Pancreas (tissue), 10 donors: ENCODE measurements around the gene HAGHL. TPM values are rescaled to one million over a fixed set of nuclear protein-coding genes. Genes with fewer than 3 reads are reported as not detected.
A peak's percentile ranks its signal among the peaks of the same experiment; 100 is the strongest.

Experiments
- ATAC-seq, 4 donors: fragments of 200-7000 bp; cut with Tn5 transposase; one replicate each; pipeline versions ENCODE4 v1.8.0 to v1.9.1; 2020; ENCODE audit warnings: mild to moderate bottlenecking in 4 of 4, moderate library complexity in 4 of 4
- DNase-seq, 6 donors: peaks; one replicate each; pipeline ENCODE4 v3.0.0-alpha.2; 2020
- FAIRE-seq: peaks from 2 replicates; lab custom pipeline; 2012; peaks lifted over from hg19 to GRCh38; lab: Jason Lieb, UNC
- H3K27ac ChIP-seq, 4 donors: fragments of 200-600 bp; sonication (generic); 1 replicate in 3 of 4; 2 replicates in 1 of 4; pipeline versions ENCODE4 v1.5.0 to v1.8.0; 2020
- H3K27me3 ChIP-seq, 4 donors: fragments of 200-600 bp; one replicate each; pipeline ENCODE4 v1.8.0; 2021
- H3K36me3 ChIP-seq, 3 donors: fragments of 200-600 bp; sonication (generic) in 1 of 3; one replicate each; pipeline versions ENCODE4 v1.5.0 to v1.8.0; 2020 to 2021
- H3K4me1 ChIP-seq, 3 donors: fragments of 200-600 bp; one replicate each; pipeline ENCODE4 v1.8.0; 2021
- H3K4me3 ChIP-seq, 4 donors: fragments of 200-600 bp; sonication (generic) in 2 of 4; one replicate each; pipeline versions ENCODE4 v1.5.0 to v1.8.0; 2020 to 2021
- H3K9me3 ChIP-seq, 4 donors: fragments of 200-600 bp; one replicate each; pipeline ENCODE4 v1.8.0; 2021
- WGBS, 2 donors: extraction: QIAGEN DNeasy Blood & Tissue Kit; methylation state at CpG; one replicate each; pipeline ENCODE4 v1.1.7; 2013; 5-methylcytosine and 5-hydroxymethylcytosine counted together
- intact Hi-C, 3 donors: fragments of 100-400 bp; cut with DNase I; formaldehyde crosslinking; loops; one replicate each; pipeline versions ENCODE4 v1.11.1 to v1.14.2; 2022
- polyA plus RNA-seq, 2 donors: library from polyadenylated mRNA; stranded (reverse); fragments of 200-250 nt; gene quantifications; one replicate each; pipeline ENCODE4 v1.2.3, GENCODE V29; 2013
- total RNA-seq, 6 donors: library from RNA; stranded (reverse); fragmentation: NEBNext Ultra II Directional in 4 of 6; extraction: Animal tissue kit (Norgen Biotek cat#: 25700) in 4 of 6; gene quantifications; one replicate each; pipeline versions ENCODE4 v1.2.1 to v1.2.4, GENCODE V29; 2021 to 2023
- TF ChIP-seq, protein P1 (sequence below), 4 donors: fragments of 200-600 bp; sonication (generic) in 3 of 4; IDR thresholded peaks; one replicate each; pipeline versions ENCODE4 v1.5.0 to v1.8.0; 2021; ENCODE audit warnings: antibody characterized with exemption in 4 of 4
- donor health status: healthy with polysubstance abuse.
- donor health status: DM: no; HTN: no; CAD: no; lungs with moderate emphysema.
- donor health status: DM: no; HTN: no; CAD: no.
- donor health status: control.
- donor health status: control.
- donor health status: Bipolar disorder and iron deficiency.
- donor health status: DM: yes; HTN: yes; CAD: no.
- donor health status: DM: no; HTN: no; CAD: no.
- donor health status: DM: no; HTN: no; CAD: no.
- donor health status: DM: yes; HTN: yes; CAD: no.

The HAGHL gene
- total and polyA plus RNA-seq, 8 donors = 0.47 to 17.5 (median 1.6) TPM

DNA sequence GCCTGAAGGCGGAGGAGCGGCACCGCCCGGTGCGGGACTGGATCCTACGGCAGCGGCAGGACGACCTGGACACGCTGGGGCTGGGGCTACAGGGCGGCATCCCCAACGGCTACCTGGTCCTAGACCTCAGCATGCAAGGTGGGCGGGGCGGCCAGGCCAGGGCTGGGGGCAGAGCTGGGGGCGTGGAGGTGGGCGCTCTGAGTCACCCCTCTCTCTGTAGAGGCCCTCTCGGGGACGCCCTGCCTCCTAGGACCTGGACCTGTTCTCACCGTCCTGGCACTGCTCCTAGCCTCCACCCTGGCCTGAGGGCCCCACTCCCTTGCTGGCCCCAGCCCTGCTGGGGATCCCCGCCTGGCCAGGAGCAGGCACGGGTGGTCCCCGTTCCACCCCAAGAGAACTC, 41.5 kb downstream of the HAGHL start:
- H3K27me3 ChIP-seq = no peaks in the 10 kb centered on the region
- H3K9me3 ChIP-seq = no peaks in the 10 kb centered on the region
- H3K27ac ChIP-seq = no peak overlapping the region
- H3K4me1 ChIP-seq = no peaks in the 10 kb centered on the region
- peak in 2 of 6 donors; percentile 26 to 81 for DNase-seq
- H3K36me3 ChIP-seq = no peaks in the 10 kb centered on the region
- ATAC-seq = no peak
- intact Hi-C loops = no loop called here
- FAIRE-seq = no peak
- no peak overlapping the region for H3K4me3 ChIP-seq
- TF ChIP-seq, protein P1, sequence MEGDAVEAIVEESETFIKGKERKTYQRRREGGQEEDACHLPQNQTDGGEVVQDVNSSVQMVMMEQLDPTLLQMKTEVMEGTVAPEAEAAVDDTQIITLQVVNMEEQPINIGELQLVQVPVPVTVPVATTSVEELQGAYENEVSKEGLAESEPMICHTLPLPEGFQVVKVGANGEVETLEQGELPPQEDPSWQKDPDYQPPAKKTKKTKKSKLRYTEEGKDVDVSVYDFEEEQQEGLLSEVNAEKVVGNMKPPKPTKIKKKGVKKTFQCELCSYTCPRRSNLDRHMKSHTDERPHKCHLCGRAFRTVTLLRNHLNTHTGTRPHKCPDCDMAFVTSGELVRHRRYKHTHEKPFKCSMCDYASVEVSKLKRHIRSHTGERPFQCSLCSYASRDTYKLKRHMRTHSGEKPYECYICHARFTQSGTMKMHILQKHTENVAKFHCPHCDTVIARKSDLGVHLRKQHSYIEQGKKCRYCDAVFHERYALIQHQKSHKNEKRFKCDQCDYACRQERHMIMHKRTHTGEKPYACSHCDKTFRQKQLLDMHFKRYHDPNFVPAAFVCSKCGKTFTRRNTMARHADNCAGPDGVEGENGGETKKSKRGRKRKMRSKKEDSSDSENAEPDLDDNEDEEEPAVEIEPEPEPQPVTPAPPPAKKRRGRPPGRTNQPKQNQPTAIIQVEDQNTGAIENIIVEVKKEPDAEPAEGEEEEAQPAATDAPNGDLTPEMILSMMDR (IDR thresholded peaks at IDR 0.05) = no peak
- WGBS, 2 donors = 48 to 73% methylated on average over 21 of the region's 21 CpGs

DNA sequence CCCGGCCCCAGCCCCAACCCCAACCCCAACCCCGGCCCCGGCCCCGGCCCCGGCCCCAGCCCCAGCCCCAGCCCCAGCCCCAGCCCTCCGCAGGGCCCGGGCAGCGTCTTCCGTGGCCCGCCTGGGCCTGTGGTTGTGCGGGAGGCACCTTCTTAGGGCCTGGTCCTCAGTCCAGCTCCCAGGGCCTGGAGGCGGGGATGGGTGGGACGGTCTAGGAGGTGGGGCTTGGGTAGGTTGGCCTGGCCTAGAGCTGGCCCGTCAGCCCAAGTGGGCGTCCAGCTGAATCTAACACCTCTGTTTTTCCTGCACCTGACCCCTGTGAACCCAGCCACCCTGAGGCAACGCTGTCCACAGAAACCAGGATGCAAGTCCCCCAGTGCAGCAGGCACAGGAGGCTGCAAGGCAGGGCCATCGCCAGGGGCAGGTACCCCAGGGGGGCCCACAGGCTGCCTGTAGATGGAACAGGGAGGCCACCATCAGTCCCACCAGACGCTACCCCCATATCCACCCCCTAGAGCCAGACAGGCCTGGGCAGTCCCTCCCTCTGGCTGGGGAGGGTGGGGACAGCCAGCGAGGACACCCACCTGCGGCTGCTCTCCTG, 42.4 kb downstream of the HAGHL start:
- TF ChIP-seq, protein P1 (IDR thresholded peaks at IDR 0.05) = no peak
- FAIRE-seq = no peak
- Histone ChIP-seq H3K4me1 (no peaks in the 10 kb centered on the region), H3K4me3 (no peak overlapping the region), H3K27me3 (no peaks in the 10 kb centered on the region), H3K9me3 (no peaks in the 10 kb centered on the region), H3K27ac (no peak overlapping the region), H3K36me3 (no peaks in the 10 kb centered on the region)
- ATAC-seq = no peak
- peak in 1 of 6 donors; percentile 66 for DNase-seq
- intact Hi-C loops = no loop called here
- WGBS, 2 donors = 41 to 66% methylated on average over 19 to 20 of the region's 20 CpGs

DNA sequence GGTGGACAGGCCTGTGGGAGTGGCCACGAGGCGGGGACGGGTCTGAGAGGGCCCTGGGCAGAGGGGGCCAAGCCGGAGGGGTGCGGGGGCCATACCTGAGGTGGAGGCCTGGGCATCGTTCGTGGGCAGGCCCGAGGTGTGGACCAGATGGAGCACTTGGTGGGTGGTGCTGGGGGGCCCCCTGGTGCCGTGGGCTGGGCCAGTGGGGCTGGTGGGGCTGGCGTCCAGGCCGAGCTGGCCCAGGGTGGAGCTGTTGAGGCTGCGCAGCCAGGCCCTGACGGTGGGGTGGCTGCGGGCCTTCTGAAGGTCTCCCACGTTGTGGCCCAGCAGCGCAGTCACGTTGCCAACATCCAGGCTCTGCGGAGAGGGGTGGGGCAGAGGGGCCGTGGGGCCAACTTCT, 43.0 kb downstream of the HAGHL start:
- H3K27ac ChIP-seq = no peak overlapping the region
- H3K4me1 ChIP-seq = no peaks in the 10 kb centered on the region
- H3K36me3 ChIP-seq = no peaks in the 10 kb centered on the region
- DNase-seq (peak in 1 of 6 donors; percentile 76), FAIRE-seq (no peak), ATAC-seq (no peak)
- intact Hi-C loops = no loop called here
- no peak overlapping the region for H3K4me3 ChIP-seq
- TF ChIP-seq, protein P1 (IDR thresholded peaks at IDR 0.05) = no peak
- no peaks in the 10 kb centered on the region for H3K9me3 ChIP-seq
- H3K27me3 ChIP-seq = no peaks in the 10 kb centered on the region
- 67 to 69% methylated on average over 18 to 19 of the region's 19 CpGs for WGBS, 2 donors

DNA sequence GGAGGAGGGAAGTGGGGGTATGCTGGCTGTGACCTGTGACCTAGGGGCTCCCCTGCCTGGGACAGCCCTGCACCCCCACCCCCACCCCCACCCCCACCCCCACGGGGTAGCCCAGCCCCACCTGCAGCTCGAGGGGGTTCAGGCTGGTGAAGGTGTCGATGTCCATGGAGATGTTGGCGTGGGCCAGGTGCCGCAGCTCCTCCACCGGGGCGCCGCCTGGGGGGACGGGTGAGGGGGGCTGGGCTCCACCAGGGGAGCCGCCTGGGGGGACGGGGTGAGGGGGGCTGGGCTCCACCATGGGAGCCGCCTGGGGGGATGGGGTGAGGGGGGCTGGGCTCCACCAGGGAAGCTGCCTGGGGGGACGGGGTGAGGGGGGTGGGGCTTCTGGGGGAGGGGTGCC, 43.5 kb downstream of the HAGHL start:
- peak in 2 of 6 donors; percentile 29 to 59 for DNase-seq
- no peak overlapping the region for H3K27ac ChIP-seq
- H3K27me3 ChIP-seq = no peaks in the 10 kb centered on the region
- H3K36me3 ChIP-seq = no peaks in the 10 kb centered on the region
- TF ChIP-seq, protein P1 (IDR thresholded peaks at IDR 0.05) = no peak
- no peak for FAIRE-seq
- intact Hi-C loops = no loop called here
- no peaks in the 10 kb centered on the region for H3K4me1 ChIP-seq
- H3K4me3 ChIP-seq = no peak overlapping the region
- no peak for ATAC-seq
- WGBS, 2 donors = 47 to 68% methylated on average over 3 to 12 of the region's 13 CpGs
- H3K9me3 ChIP-seq = no peaks in the 10 kb centered on the region

DNA sequence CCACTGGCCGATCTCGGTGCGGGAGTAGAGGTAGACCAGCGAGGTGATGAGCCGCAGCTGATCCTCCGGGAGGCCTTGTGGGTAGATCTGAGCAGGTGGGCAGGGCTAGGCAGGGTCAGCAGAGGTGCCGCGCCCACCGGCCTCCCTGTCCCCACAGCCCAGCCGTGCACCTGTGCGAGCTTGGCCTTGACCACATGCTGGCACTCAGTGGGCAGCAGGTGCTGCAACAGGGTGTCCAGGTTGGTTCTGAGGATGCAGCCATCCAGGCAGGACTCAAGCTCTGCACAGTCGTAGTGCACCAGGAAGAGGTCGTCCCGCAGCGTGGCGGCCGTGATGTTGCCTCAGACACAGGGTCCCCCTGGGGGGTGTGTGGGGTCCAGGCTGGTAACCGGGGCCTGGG, 46.1 kb downstream of the HAGHL start:
- FAIRE-seq (no peak), ATAC-seq (no peak), DNase-seq (peak in 1 of 6 donors; percentile 52)
- no peak overlapping the region for H3K27ac ChIP-seq
- intact Hi-C loops = no loop called here
- TF ChIP-seq, protein P1 (IDR thresholded peaks at IDR 0.05) = no peak
- no peaks in the 10 kb centered on the region for H3K4me1 ChIP-seq
- no peaks in the 10 kb centered on the region for H3K9me3 ChIP-seq
- WGBS, 2 donors = 63 to 77% methylated on average over 16 to 18 of the region's 18 CpGs
- H3K27me3 ChIP-seq = no peaks in the 10 kb centered on the region
- no peak overlapping the region for H3K4me3 ChIP-seq
- no peaks in the 10 kb centered on the region for H3K36me3 ChIP-seq
